OCI-LY3 (cell line): ENCODE data around the gene OTX2.

Source experiments
- H2AFZ ChIP-seq: fragments of 200-600, 300-600 bp; shearing (Covaris generic); 2 replicates; pipeline ENCODE4 v1.6.0; 2014; ENCODE audit warnings: antibody characterized with exemption, low read depth, low read length
- H3K27ac ChIP-seq: fragments of 200-600, 300-600 bp; sonication (generic); 2 replicates; pipeline ENCODE4 v1.5.1; 2014; ENCODE audit warnings: mild to moderate bottlenecking, low read length, moderate library complexity, mixed read lengths
- H3K27me3 ChIP-seq: fragments of 200-600, 300-600 bp; sonication (generic); 2 replicates; pipeline ENCODE4 v1.6.1; 2014; ENCODE audit warnings: low read depth, low read length, mixed read lengths
- H3K36me3 ChIP-seq: fragments of 200-600, 300-600 bp; sonication (generic); replicated peaks from 2 replicates; pipeline ENCODE3; 2014; ENCODE audit warnings: low read depth, low read length, mixed read lengths
- H3K4me1 ChIP-seq: fragments of 300-600, 200-600 bp; sonication (generic); 2 replicates; pipeline ENCODE4 v1.6.1; 2014; ENCODE audit warnings: low read length, mixed read lengths
- H3K4me2 ChIP-seq: fragments of 200-600, 300-600 bp; sonication (generic); 2 replicates; pipeline ENCODE4 v1.6.1; 2014; ENCODE audit warnings: low read length, mixed read lengths
- H3K4me3 ChIP-seq: fragments of 300-600, 200-600 bp; sonication (generic); 2 replicates; pipeline ENCODE4 v1.5.1; 2014; ENCODE audit warnings: antibody characterized with exemption, mild to moderate bottlenecking, low read length, moderate library complexity
- H3K79me2 ChIP-seq: fragments of 300-600, 200-600 bp; shearing (Covaris generic); 2 replicates; pipeline ENCODE4 v1.6.1; 2014; ENCODE audit warnings: mild to moderate bottlenecking, low read length, mixed read lengths
- H3K9ac ChIP-seq: fragments of 300-600, 200-600 bp; shearing (Covaris generic); 2 replicates; pipeline ENCODE4 v1.6.0; 2014; ENCODE audit warnings: mild to moderate bottlenecking, low read length, moderate library complexity
- H3K9me3 ChIP-seq: fragments of 200-600, 300-600 bp; shearing (Covaris generic); 2 replicates; pipeline ENCODE4 v1.6.1; 2014; ENCODE audit warnings: low read length, mixed read lengths; ENCODE audit not compliant: insufficient read depth
- H4K20me1 ChIP-seq: fragments of 200-600, 300-600 bp; sonication (generic); 2 replicates; pipeline ENCODE4 v1.6.1; 2016; ENCODE audit warnings: low read length, mixed read lengths; ENCODE audit not compliant: insufficient read depth
- CTCF ChIP-seq: fragments of 200-600, 300-600 bp; sonication (generic); IDR thresholded peaks from 2 replicates; pipeline ENCODE4 v1.5.1; 2014; ENCODE audit warnings: antibody characterized with exemption, low read length, low read depth
- EZH2phosphoT487 ChIP-seq: fragments of 200-600 bp; shearing (Covaris generic); IDR thresholded peaks from 2 replicates; pipeline ENCODE4 v1.6.1; 2018; ENCODE audit warnings: antibody characterized with exemption, mixed run types, low read depth

Gene OTX2

GRCh38 chr14:56808383-56809269, 1.7 kb downstream of the OTX2 start:
- H3K27me3 ChIP-seq: no peaks in the 10 kb centered on the region
- H3K9me3 ChIP-seq: no peaks in the 10 kb centered on the region
- no peaks in the 10 kb centered on the region for H3K4me1 ChIP-seq
- no peak for TF ChIP-seq CTCF
- TF ChIP-seq EZH2phosphoT487: no peak
- H3K27ac ChIP-seq: no peak overlapping the region
- no peak overlapping the region for H2AFZ ChIP-seq
- no peaks in the 10 kb centered on the region for H3K36me3 ChIP-seq
- no peak overlapping the region for H3K4me3 ChIP-seq
- H3K9ac ChIP-seq: no peak overlapping the region
- H4K20me1 ChIP-seq: no peaks in the 10 kb centered on the region
- H3K79me2 ChIP-seq: no peaks in the 10 kb centered on the region
- H3K4me2 ChIP-seq: no peak overlapping the region

GRCh38 chr14:56808110-56808382, 2.2 kb downstream of the OTX2 start:
- Histone ChIP-seq H3K27ac (no peak overlapping the region), H3K36me3 (no peaks in the 10 kb centered on the region), H3K79me2 (no peaks in the 10 kb centered on the region), H3K27me3 (no peaks in the 10 kb centered on the region), H3K4me3 (no peak overlapping the region), H3K9ac (no peak overlapping the region), H3K9me3 (no peaks in the 10 kb centered on the region), H2AFZ (no peak overlapping the region), H3K4me2 (no peak overlapping the region), H4K20me1 (no peaks in the 10 kb centered on the region), H3K4me1 (no peaks in the 10 kb centered on the region)
- no peak for TF ChIP-seq EZH2phosphoT487
- no peak for TF ChIP-seq CTCF

- Histone ChIP-seq H3K4me1 (no peaks in the 10 kb centered on the region), H3K9ac (no peak overlapping the region), H3K4me3 (no peak overlapping the region), H3K27me3 (no peaks in the 10 kb centered on the region), H3K27ac (no peak overlapping the region), H3K9me3 (no peaks in the 10 kb centered on the region), H2AFZ (no peak overlapping the region), H3K36me3 (no peaks in the 10 kb centered on the region), H3K79me2 (no peaks in the 10 kb centered on the region), H4K20me1 (no peaks in the 10 kb centered on the region), H3K4me2 (no peak overlapping the region)
- TF ChIP-seq EZH2phosphoT487 (no peak), CTCF (no peak)
Observed at GRCh38 chr14:56807386-56808109, 2.7 kb downstream of the OTX2 start.

- H3K79me2 ChIP-seq: no peaks in the 10 kb centered on the region
- no peak overlapping the region for H3K27ac ChIP-seq
- no peak for TF ChIP-seq EZH2phosphoT487
- no peak for TF ChIP-seq CTCF
- no peaks in the 10 kb centered on the region for H3K36me3 ChIP-seq
- no peak overlapping the region for H3K9ac ChIP-seq
- no peaks in the 10 kb centered on the region for H4K20me1 ChIP-seq
- H2AFZ ChIP-seq: no peak overlapping the region
- no peaks in the 10 kb centered on the region for H3K4me1 ChIP-seq
- H3K9me3 ChIP-seq: no peaks in the 10 kb centered on the region
- H3K4me2 ChIP-seq: no peak overlapping the region
- H3K4me3 ChIP-seq: no peak overlapping the region
- H3K27me3 ChIP-seq: no peaks in the 10 kb centered on the region
Observed at GRCh38 chr14:56806760-56807159, 3.5 kb downstream of the OTX2 start.
